Measurements from ENCODE around the gene SST. TPM values are rescaled to one million over a fixed set of nuclear protein-coding genes. Genes with fewer than 3 reads are reported as not detected.

The SST gene
- total and polyA plus RNA-seq, 2 of the 8 experiments (the other 6 are each of a cell fraction or from before 2014, with no cell fraction given), result 0.50 TPM; not detected in 1

DNA sequence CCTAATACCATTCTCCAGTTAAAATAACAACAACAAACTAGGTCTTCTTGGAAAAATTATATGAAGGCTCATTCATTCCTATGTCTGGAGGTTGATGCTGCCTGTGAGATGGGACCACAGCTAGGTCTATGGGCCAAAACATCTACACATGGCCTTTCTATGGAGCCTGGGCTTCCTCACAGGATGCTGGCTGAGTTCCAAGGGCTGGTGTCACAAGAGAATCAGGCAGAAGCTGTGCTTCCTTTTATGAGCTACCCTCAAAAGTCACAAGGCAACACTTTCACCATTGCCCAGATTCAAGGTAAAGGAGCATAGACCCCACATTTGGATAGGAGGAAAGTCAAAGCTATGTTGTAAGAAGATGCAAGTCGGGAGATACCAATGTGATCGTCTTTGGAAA is 36.8 kb upstream of the SST start (continued):
- TF ChIP-seq, protein P1, sequence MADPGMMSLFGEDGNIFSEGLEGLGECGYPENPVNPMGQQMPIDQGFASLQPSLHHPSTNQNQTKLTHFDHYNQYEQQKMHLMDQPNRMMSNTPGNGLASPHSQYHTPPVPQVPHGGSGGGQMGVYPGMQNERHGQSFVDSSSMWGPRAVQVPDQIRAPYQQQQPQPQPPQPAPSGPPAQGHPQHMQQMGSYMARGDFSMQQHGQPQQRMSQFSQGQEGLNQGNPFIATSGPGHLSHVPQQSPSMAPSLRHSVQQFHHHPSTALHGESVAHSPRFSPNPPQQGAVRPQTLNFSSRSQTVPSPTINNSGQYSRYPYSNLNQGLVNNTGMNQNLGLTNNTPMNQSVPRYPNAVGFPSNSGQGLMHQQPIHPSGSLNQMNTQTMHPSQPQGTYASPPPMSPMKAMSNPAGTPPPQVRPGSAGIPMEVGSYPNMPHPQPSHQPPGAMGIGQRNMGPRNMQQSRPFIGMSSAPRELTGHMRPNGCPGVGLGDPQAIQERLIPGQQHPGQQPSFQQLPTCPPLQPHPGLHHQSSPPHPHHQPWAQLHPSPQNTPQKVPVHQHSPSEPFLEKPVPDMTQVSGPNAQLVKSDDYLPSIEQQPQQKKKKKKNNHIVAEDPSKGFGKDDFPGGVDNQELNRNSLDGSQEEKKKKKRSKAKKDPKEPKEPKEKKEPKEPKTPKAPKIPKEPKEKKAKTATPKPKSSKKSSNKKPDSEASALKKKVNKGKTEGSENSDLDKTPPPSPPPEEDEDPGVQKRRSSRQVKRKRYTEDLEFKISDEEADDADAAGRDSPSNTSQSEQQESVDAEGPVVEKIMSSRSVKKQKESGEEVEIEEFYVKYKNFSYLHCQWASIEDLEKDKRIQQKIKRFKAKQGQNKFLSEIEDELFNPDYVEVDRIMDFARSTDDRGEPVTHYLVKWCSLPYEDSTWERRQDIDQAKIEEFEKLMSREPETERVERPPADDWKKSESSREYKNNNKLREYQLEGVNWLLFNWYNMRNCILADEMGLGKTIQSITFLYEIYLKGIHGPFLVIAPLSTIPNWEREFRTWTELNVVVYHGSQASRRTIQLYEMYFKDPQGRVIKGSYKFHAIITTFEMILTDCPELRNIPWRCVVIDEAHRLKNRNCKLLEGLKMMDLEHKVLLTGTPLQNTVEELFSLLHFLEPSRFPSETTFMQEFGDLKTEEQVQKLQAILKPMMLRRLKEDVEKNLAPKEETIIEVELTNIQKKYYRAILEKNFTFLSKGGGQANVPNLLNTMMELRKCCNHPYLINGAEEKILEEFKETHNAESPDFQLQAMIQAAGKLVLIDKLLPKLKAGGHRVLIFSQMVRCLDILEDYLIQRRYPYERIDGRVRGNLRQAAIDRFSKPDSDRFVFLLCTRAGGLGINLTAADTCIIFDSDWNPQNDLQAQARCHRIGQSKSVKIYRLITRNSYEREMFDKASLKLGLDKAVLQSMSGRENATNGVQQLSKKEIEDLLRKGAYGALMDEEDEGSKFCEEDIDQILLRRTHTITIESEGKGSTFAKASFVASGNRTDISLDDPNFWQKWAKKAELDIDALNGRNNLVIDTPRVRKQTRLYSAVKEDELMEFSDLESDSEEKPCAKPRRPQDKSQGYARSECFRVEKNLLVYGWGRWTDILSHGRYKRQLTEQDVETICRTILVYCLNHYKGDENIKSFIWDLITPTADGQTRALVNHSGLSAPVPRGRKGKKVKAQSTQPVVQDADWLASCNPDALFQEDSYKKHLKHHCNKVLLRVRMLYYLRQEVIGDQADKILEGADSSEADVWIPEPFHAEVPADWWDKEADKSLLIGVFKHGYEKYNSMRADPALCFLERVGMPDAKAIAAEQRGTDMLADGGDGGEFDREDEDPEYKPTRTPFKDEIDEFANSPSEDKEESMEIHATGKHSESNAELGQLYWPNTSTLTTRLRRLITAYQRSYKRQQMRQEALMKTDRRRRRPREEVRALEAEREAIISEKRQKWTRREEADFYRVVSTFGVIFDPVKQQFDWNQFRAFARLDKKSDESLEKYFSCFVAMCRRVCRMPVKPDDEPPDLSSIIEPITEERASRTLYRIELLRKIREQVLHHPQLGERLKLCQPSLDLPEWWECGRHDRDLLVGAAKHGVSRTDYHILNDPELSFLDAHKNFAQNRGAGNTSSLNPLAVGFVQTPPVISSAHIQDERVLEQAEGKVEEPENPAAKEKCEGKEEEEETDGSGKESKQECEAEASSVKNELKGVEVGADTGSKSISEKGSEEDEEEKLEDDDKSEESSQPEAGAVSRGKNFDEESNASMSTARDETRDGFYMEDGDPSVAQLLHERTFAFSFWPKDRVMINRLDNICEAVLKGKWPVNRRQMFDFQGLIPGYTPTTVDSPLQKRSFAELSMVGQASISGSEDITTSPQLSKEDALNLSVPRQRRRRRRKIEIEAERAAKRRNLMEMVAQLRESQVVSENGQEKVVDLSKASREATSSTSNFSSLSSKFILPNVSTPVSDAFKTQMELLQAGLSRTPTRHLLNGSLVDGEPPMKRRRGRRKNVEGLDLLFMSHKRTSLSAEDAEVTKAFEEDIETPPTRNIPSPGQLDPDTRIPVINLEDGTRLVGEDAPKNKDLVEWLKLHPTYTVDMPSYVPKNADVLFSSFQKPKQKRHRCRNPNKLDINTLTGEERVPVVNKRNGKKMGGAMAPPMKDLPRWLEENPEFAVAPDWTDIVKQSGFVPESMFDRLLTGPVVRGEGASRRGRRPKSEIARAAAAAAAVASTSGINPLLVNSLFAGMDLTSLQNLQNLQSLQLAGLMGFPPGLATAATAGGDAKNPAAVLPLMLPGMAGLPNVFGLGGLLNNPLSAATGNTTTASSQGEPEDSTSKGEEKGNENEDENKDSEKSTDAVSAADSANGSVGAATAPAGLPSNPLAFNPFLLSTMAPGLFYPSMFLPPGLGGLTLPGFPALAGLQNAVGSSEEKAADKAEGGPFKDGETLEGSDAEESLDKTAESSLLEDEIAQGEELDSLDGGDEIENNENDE (IDR thresholded peaks at IDR 0.05; ENCODE audit: insufficient replicate concordance, low read length), result no peak
- TF ChIP-seq BCL11A (IDR thresholded peaks at IDR 0.05; ENCODE audit: low read depth in 2 of 2, low read length in 2 of 2) (no peak), MAFK (IDR thresholded peaks at IDR 0.05; ENCODE audit: low read depth, low read length) (no peak), RAD21 (IDR thresholded peaks at IDR 0.05 in 1 of 2, conservative IDR thresholded peaks at IDR 0.05 in 1 of 2; ENCODE audit: low read depth in 2 of 2, low read length in 2 of 2) (no peak), HDAC2 (IDR thresholded peaks at IDR 0.05; ENCODE audit: borderline replicate concordance in 1 of 2, low read depth in 2 of 2, low read length in 2 of 2) (no peak)
- TF ChIP-seq, protein P2, sequence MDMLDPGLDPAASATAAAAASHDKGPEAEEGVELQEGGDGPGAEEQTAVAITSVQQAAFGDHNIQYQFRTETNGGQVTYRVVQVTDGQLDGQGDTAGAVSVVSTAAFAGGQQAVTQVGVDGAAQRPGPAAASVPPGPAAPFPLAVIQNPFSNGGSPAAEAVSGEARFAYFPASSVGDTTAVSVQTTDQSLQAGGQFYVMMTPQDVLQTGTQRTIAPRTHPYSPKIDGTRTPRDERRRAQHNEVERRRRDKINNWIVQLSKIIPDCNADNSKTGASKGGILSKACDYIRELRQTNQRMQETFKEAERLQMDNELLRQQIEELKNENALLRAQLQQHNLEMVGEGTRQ (IDR thresholded peaks at IDR 0.05; ENCODE audit: low read length), result no peak
- TF ChIP-seq, protein P3, sequence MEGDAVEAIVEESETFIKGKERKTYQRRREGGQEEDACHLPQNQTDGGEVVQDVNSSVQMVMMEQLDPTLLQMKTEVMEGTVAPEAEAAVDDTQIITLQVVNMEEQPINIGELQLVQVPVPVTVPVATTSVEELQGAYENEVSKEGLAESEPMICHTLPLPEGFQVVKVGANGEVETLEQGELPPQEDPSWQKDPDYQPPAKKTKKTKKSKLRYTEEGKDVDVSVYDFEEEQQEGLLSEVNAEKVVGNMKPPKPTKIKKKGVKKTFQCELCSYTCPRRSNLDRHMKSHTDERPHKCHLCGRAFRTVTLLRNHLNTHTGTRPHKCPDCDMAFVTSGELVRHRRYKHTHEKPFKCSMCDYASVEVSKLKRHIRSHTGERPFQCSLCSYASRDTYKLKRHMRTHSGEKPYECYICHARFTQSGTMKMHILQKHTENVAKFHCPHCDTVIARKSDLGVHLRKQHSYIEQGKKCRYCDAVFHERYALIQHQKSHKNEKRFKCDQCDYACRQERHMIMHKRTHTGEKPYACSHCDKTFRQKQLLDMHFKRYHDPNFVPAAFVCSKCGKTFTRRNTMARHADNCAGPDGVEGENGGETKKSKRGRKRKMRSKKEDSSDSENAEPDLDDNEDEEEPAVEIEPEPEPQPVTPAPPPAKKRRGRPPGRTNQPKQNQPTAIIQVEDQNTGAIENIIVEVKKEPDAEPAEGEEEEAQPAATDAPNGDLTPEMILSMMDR (IDR thresholded peaks at IDR 0.05; ENCODE audit: control extremely low read depth in 1 of 3, insufficient read depth in 1 of 3, low read depth in 1 of 3, low read length in 3 of 3), result no peak
